Measurements from ENCODE around the gene MLLT6.
A peak's percentile ranks its signal among the peaks of the same experiment; 100 is the strongest.

The MLLT6 gene

GRCh38 chr17:38710985-38711384 is 5.9 kb downstream of the MLLT6 start:
- Mint-ChIP-seq H3K4me1 (peaks cover 85% of the 10 kb centered on the region), H3K9me3 (no peaks in the 10 kb centered on the region), H3K4me3 (peak overlapping the region; percentile 39), H3K36me3 (peaks cover 100% of the 10 kb centered on the region), H3K27ac (peak overlapping the region; percentile 100)
- ATAC-seq (no peak), DNase-seq (ENCODE audit: low spot score in 2 of 2) (no peak)

GRCh38 chr17:38711792-38712571 is 6.9 kb downstream of the MLLT6 start:
- Mint-ChIP-seq H3K27ac (peak overlapping the region; percentile 100), H3K4me1 (peaks cover 86% of the 10 kb centered on the region)

GRCh38 chr17:38712593-38712992 is 7.5 kb downstream of the MLLT6 start:
- H3K4me3 Mint-ChIP-seq, result no peak overlapping the region
- no peaks in the 10 kb centered on the region for H3K9me3 Mint-ChIP-seq
- H3K36me3 Mint-ChIP-seq, result peaks cover 100% of the 10 kb centered on the region
- peak overlapping the region; percentile 100 for H3K27ac Mint-ChIP-seq
- no peak for ATAC-seq
- peaks cover 85% of the 10 kb centered on the region for H3K4me1 Mint-ChIP-seq
- no peak for DNase-seq (ENCODE audit: low spot score in 2 of 2)

More at GRCh38 chr17:38711792-38712571, 6.9 kb downstream of the MLLT6 start:
- ATAC-seq (peak; percentile 53), DNase-seq (ENCODE audit: low spot score in 2 of 2) (no peak)
- H3K4me3 Mint-ChIP-seq, result peak overlapping the region; percentile 39
- H3K9me3 Mint-ChIP-seq, result no peaks in the 10 kb centered on the region
- H3K36me3 Mint-ChIP-seq, result peaks cover 100% of the 10 kb centered on the region

GRCh38 chr17:38713456-38714075 is 8.5 kb downstream of the MLLT6 start:
- H3K9me3 Mint-ChIP-seq, result no peaks in the 10 kb centered on the region
- DNase-seq (ENCODE audit: low spot score in 2 of 2), result no peak
- peak overlapping the region; percentile 100 for H3K27ac Mint-ChIP-seq
- H3K36me3 Mint-ChIP-seq, result peaks cover 100% of the 10 kb centered on the region
- no peak for ATAC-seq
- no peak overlapping the region for H3K4me3 Mint-ChIP-seq
- peaks cover 79% of the 10 kb centered on the region for H3K4me1 Mint-ChIP-seq

GRCh38 chr17:38715216-38715943 is 10.3 kb downstream of the MLLT6 start:
- Mint-ChIP-seq H3K27ac (peak overlapping the region; percentile 97), H3K4me3 (peak overlapping the region; percentile 37), H3K9me3 (no peaks in the 10 kb centered on the region), H3K4me1 (peaks cover 73% of the 10 kb centered on the region), H3K36me3 (peaks cover 100% of the 10 kb centered on the region)
- ATAC-seq (no peak), DNase-seq (ENCODE audit: low spot score in 2 of 2) (no peak)

- Mint-ChIP-seq H3K4me3 (no peak overlapping the region), H3K9me3 (no peaks in the 10 kb centered on the region), H3K36me3 (peaks cover 100% of the 10 kb centered on the region), H3K27ac (peak overlapping the region; percentile 97), H3K4me1 (peaks cover 72% of the 10 kb centered on the region)
- ATAC-seq (no peak), DNase-seq (ENCODE audit: low spot score in 2 of 2) (no peak)
Observed at GRCh38 chr17:38716368-38717005, 11.4 kb downstream of the MLLT6 start.

- peak overlapping the region; percentile 97 for H3K27ac Mint-ChIP-seq
- DNase-seq (ENCODE audit: low spot score in 2 of 2) (no peak), ATAC-seq (no peak)
- H3K36me3 Mint-ChIP-seq, result peaks cover 98% of the 10 kb centered on the region
- H3K4me1 Mint-ChIP-seq, result peaks cover 64% of the 10 kb centered on the region
- no peaks in the 10 kb centered on the region for H3K9me3 Mint-ChIP-seq
- no peak overlapping the region for H3K4me3 Mint-ChIP-seq
Observed at GRCh38 chr17:38717139-38717745, 12.2 kb downstream of the MLLT6 start.

GRCh38 chr17:38719289-38719942 is 14.3 kb downstream of the MLLT6 start:
- no peak overlapping the region for H3K4me3 Mint-ChIP-seq
- no peak for ATAC-seq
- no peaks in the 10 kb centered on the region for H3K9me3 Mint-ChIP-seq
- peaks cover 98% of the 10 kb centered on the region for H3K36me3 Mint-ChIP-seq
- no peak for DNase-seq (ENCODE audit: low spot score in 2 of 2)
- H3K27ac Mint-ChIP-seq, result peak overlapping the region; percentile 97
- H3K4me1 Mint-ChIP-seq, result peaks cover 70% of the 10 kb centered on the region

GRCh38 chr17:38719943-38720641 is 15.0 kb downstream of the MLLT6 start:
- Mint-ChIP-seq H3K27ac (peak overlapping the region; percentile 77), H3K9me3 (no peaks in the 10 kb centered on the region), H3K4me1 (peaks cover 70% of the 10 kb centered on the region), H3K36me3 (peaks cover 95% of the 10 kb centered on the region), H3K4me3 (no peak overlapping the region)
- DNase-seq (ENCODE audit: low spot score in 2 of 2), result no peak
- ATAC-seq, result no peak

GRCh38 chr17:38720941-38721340 is 15.9 kb downstream of the MLLT6 start:
- H3K4me3 Mint-ChIP-seq, result no peak overlapping the region
- peaks cover 70% of the 10 kb centered on the region for H3K4me1 Mint-ChIP-seq
- H3K9me3 Mint-ChIP-seq, result no peaks in the 10 kb centered on the region
- peak overlapping the region; percentile 77 for H3K27ac Mint-ChIP-seq
- H3K36me3 Mint-ChIP-seq, result peaks cover 95% of the 10 kb centered on the region
- DNase-seq (ENCODE audit: low spot score in 2 of 2), result no peak
- no peak for ATAC-seq

- H3K4me1 Mint-ChIP-seq, result peaks cover 74% of the 10 kb centered on the region
- no peak overlapping the region for H3K4me3 Mint-ChIP-seq
- no peak overlapping the region for H3K27ac Mint-ChIP-seq
- no peaks in the 10 kb centered on the region for H3K9me3 Mint-ChIP-seq
- DNase-seq (ENCODE audit: low spot score in 2 of 2) (no peak), ATAC-seq (no peak)
- H3K36me3 Mint-ChIP-seq, result peaks cover 89% of the 10 kb centered on the region
Observed at GRCh38 chr17:38721802-38722201, 16.7 kb downstream of the MLLT6 start.

GRCh38 chr17:38724337-38724988 is 19.4 kb downstream of the MLLT6 start:
- no peak for ATAC-seq
- Mint-ChIP-seq H3K36me3 (peaks cover 81% of the 10 kb centered on the region), H3K4me1 (peaks cover 83% of the 10 kb centered on the region), H3K27ac (peak overlapping the region; percentile 97), H3K4me3 (peak overlapping the region; percentile 78), H3K9me3 (no peaks in the 10 kb centered on the region)
- no peak for DNase-seq (ENCODE audit: low spot score in 2 of 2)

GRCh38 chr17:38725066-38725465 is 20.0 kb downstream of the MLLT6 start:
- H3K27ac Mint-ChIP-seq, result peak overlapping the region; percentile 97

More at GRCh38 chr17:38725066-38725465, 20.0 kb downstream of the MLLT6 start:
- Mint-ChIP-seq H3K36me3 (peaks cover 79% of the 10 kb centered on the region), H3K4me3 (peak overlapping the region; percentile 78), H3K4me1 (peaks cover 81% of the 10 kb centered on the region), H3K9me3 (no peaks in the 10 kb centered on the region)
- ATAC-seq (peak; percentile 15), DNase-seq (ENCODE audit: low spot score in 2 of 2) (no peak)
